Mesodermal cell (in vitro differentiated cells): ENCODE data around the gene ITPR2.
"Not testable (repeated sequence)": the region's sequence is repeated elsewhere in the genome, so short reads cannot be mapped to it uniquely, and the experiment has no call there.

Source experiments
- H3K27ac ChIP-seq: 2 replicates; pipeline ENCODE4 v1.7.0; 2013; ENCODE audit warnings: mild to moderate bottlenecking, low read depth, low read length, moderate library complexity; ENCODE audit not compliant: severe bottlenecking
- H3K36me3 ChIP-seq: 2 replicates; pipeline ENCODE4 v1.7.1; 2013; ENCODE audit warnings: mild to moderate bottlenecking, low read length, moderate library complexity; ENCODE audit not compliant: control insufficient read depth, insufficient read depth
- H3K4me1 ChIP-seq: one replicate; pipeline ENCODE4 v1.7.1; 2013; ENCODE audit warnings: mild to moderate bottlenecking, low read length; ENCODE audit not compliant: insufficient read depth, control insufficient read depth, poor library complexity, severe bottlenecking
- H3K4me3 ChIP-seq: 2 replicates; pipeline ENCODE4 v1.7.0; 2013; ENCODE audit warnings: low read length, control low read depth, mild to moderate bottlenecking; ENCODE audit not compliant: insufficient read depth, poor library complexity, severe bottlenecking; ENCODE audit errors: extremely low read depth
- H3K9me3 ChIP-seq: 2 replicates; pipeline ENCODE4 v1.7.1; 2013; ENCODE audit warnings: mild to moderate bottlenecking, low read length, moderate library complexity; ENCODE audit not compliant: control insufficient read depth
- WGBS, 2 experiments: methylation state at CpG; one replicate each; pipeline ENCODE4 v1.1.5; 2013; ENCODE audit warnings: missing lambda C conversion rate in 2 of 2; ENCODE audit not compliant: insufficient coverage in 2 of 2; 5-methylcytosine and 5-hydroxymethylcytosine counted together

The ITPR2 gene

GRCh38 chr12:26523708-26524150 is 309.3 kb downstream of the ITPR2 start:
- Histone ChIP-seq H3K9me3 (peaks cover 10% of the 10 kb centered on the region), H3K4me1 (no peaks in the 10 kb centered on the region), H3K4me3 (no peak overlapping the region), H3K27ac (no peak overlapping the region), H3K36me3 (no peaks in the 10 kb centered on the region)
- WGBS, 2 experiments, result 93% methylated on average over 9 of the region's 9 CpGs

- H3K27ac ChIP-seq, result no peak overlapping the region
- no peaks in the 10 kb centered on the region for H3K4me1 ChIP-seq
- no peak overlapping the region for H3K4me3 ChIP-seq
- H3K36me3 ChIP-seq, result no peaks in the 10 kb centered on the region
- H3K9me3 ChIP-seq, result peaks cover 14% of the 10 kb centered on the region
These were observed 312.1 kb downstream of the ITPR2 start for GRCh38 chr12:26520869-26521268.

GRCh38 chr12:26520109-26520508 is 312.9 kb downstream of the ITPR2 start:
- WGBS, 2 experiments, result 86% methylated on average over 1 of the region's 1 CpG; no CpG with 5 or more reads in 1 of the 2 experiments

GRCh38 chr12:26519462-26519861 is 313.5 kb downstream of the ITPR2 start:
- Histone ChIP-seq H3K36me3 (no peaks in the 10 kb centered on the region), H3K4me3 (no peak overlapping the region), H3K9me3 (peaks cover 4% of the 10 kb centered on the region), H3K4me1 (no peaks in the 10 kb centered on the region), H3K27ac (no peak overlapping the region)
- 80 to 83% methylated on average over 1 of the region's 3 CpGs for WGBS, 2 experiments

More at GRCh38 chr12:26520109-26520508, 312.9 kb downstream of the ITPR2 start:
- Histone ChIP-seq H3K27ac (no peak overlapping the region), H3K9me3 (peaks cover 6% of the 10 kb centered on the region), H3K4me3 (no peak overlapping the region), H3K36me3 (no peaks in the 10 kb centered on the region), H3K4me1 (no peaks in the 10 kb centered on the region)

- 100% methylated on average over 2 of the region's 3 CpGs for WGBS, 2 experiments
- H3K4me3 ChIP-seq, H3K27ac ChIP-seq, H3K9me3 ChIP-seq, H3K4me1 ChIP-seq, H3K36me3 ChIP-seq: not testable (repeated sequence)
These were observed 315.7 kb downstream of the ITPR2 start for GRCh38 chr12:26517320-26517719.

GRCh38 chr12:26514364-26514763 is 318.6 kb downstream of the ITPR2 start:
- Histone ChIP-seq H3K4me1 (no peaks in the 10 kb centered on the region), H3K4me3 (no peak overlapping the region), H3K9me3 (peaks cover 4% of the 10 kb centered on the region), H3K36me3 (no peaks in the 10 kb centered on the region), H3K27ac (no peak overlapping the region)
- WGBS, 2 experiments, result 100% methylated on average over 1 of the region's 3 CpGs

- H3K4me3 ChIP-seq, result no peak overlapping the region
- H3K9me3 ChIP-seq, result peaks cover 4% of the 10 kb centered on the region
- no peaks in the 10 kb centered on the region for H3K36me3 ChIP-seq
- H3K4me1 ChIP-seq, result no peaks in the 10 kb centered on the region
- 85 to 91% methylated on average over 3 of the region's 4 CpGs for WGBS, 2 experiments
- no peak overlapping the region for H3K27ac ChIP-seq
These were observed 319.5 kb downstream of the ITPR2 start for GRCh38 chr12:26513363-26514043.

GRCh38 chr12:26512213-26512612 is 320.8 kb downstream of the ITPR2 start:
- H3K9me3 ChIP-seq, result no peaks in the 10 kb centered on the region
- H3K27ac ChIP-seq, result no peak overlapping the region
- no peak overlapping the region for H3K4me3 ChIP-seq
- H3K4me1 ChIP-seq, result no peaks in the 10 kb centered on the region
- no peaks in the 10 kb centered on the region for H3K36me3 ChIP-seq
- WGBS, 2 experiments, result 93 to 94% methylated on average over 2 to 3 of the region's 3 CpGs

- Histone ChIP-seq H3K27ac (no peak overlapping the region), H3K4me1 (no peaks in the 10 kb centered on the region), H3K9me3 (no peaks in the 10 kb centered on the region), H3K4me3 (no peak overlapping the region), H3K36me3 (no peaks in the 10 kb centered on the region)
- WGBS, 2 experiments, result 67% methylated on average over 1 of the region's 2 CpGs; no CpG with 5 or more reads in 1 of the 2 experiments
These were observed 322.7 kb downstream of the ITPR2 start for GRCh38 chr12:26510354-26510674.

- Histone ChIP-seq H3K36me3 (no peaks in the 10 kb centered on the region), H3K4me1 (no peaks in the 10 kb centered on the region), H3K4me3 (no peak overlapping the region), H3K9me3 (no peaks in the 10 kb centered on the region), H3K27ac (no peak overlapping the region)
- no CpG with 5 or more reads among the region's 1 CpG for WGBS, 2 experiments
These were observed 325.4 kb downstream of the ITPR2 start for GRCh38 chr12:26507613-26508012.

GRCh38 chr12:26499979-26500640 is 332.9 kb downstream of the ITPR2 start:
- no CpG with 5 or more reads among the region's 1 CpG for WGBS, 2 experiments
- H3K27ac ChIP-seq, result no peak overlapping the region
- H3K36me3 ChIP-seq, result no peaks in the 10 kb centered on the region
- no peak overlapping the region for H3K4me3 ChIP-seq
- H3K4me1 ChIP-seq, result no peaks in the 10 kb centered on the region
- no peaks in the 10 kb centered on the region for H3K9me3 ChIP-seq
